HUES6 (cell line): ENCODE measurements around the gene REV3L.
"Not testable (repeated sequence)": the region's sequence is repeated elsewhere in the genome, so short reads cannot be mapped to it uniquely, and the experiment has no call there.

ENCODE experiments used
- H3K27ac ChIP-seq: 2 replicates; pipeline ENCODE4 v1.7.0; 2013; ENCODE audit warnings: low read depth, mild to moderate bottlenecking, low read length, inconsistent platforms
- H3K27me3 ChIP-seq: 2 replicates; pipeline ENCODE4 v1.6.1; 2013; ENCODE audit warnings: low read length; ENCODE audit not compliant: control insufficient read depth, insufficient read depth
- H3K36me3 ChIP-seq: 2 replicates; pipeline ENCODE4 v1.6.1; 2013; ENCODE audit warnings: low read length; ENCODE audit not compliant: control insufficient read depth, insufficient read depth
- H3K4me1 ChIP-seq: 2 replicates; pipeline ENCODE4 v1.6.1; 2013; ENCODE audit warnings: low read length; ENCODE audit not compliant: control insufficient read depth, insufficient read depth
- H3K4me3 ChIP-seq: 2 replicates; pipeline ENCODE4 v1.5.1; 2013; ENCODE audit warnings: low read depth, low read length
- H3K9ac ChIP-seq: one replicate; pipeline ENCODE4 v1.6.1; 2013; ENCODE audit warnings: mild to moderate bottlenecking, low read length
- H3K9me3 ChIP-seq: 2 replicates; pipeline ENCODE4 v1.6.1; 2013; ENCODE audit warnings: low read depth, low read length; ENCODE audit not compliant: control insufficient read depth, insufficient read depth

The REV3L gene

DNA sequence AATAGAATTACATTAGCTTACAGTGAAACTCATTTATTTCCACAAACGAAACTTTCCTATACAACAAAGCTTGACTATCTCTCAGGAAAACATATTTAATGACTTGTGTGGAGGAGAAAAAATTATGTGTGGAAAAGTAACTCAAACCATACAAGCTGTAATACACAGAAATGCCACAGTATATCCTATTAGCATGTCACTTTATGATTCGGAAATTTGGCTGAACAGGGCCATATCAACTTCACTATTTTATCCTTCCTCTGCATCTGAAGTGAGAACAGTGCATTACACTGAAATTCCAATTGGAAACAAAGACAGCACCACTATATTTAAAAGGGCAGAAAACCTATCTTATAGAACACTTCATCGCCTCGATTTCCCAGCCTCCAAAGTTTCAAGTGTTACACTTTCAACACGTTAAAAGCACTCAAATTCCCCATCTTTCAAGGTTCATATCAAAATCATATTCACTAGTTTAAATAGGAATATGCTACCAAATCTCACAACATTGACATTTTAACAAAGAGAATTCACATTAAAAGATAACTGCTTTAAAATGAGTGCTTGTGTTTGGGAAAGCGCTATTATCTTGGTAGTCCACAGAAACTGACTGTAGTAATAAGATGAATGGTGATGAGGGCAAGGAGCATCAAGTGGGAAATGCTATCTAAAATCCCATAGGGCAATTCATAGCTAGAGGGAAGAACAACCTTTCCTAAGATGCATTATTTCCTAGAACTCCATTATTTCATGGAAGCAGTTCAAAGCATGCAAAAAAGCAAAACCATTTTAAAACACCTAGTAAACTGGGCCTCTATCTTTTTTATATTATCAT, 1.8 kb downstream of the REV3L start:
- peaks cover 55% of the 10 kb centered on the region for H3K27me3 ChIP-seq
- peaks cover 36% of the 10 kb centered on the region for H3K4me1 ChIP-seq
- peaks cover under 1% of the 10 kb centered on the region; the same call in 1 of the 2 replicates for H3K9me3 ChIP-seq

DNA sequence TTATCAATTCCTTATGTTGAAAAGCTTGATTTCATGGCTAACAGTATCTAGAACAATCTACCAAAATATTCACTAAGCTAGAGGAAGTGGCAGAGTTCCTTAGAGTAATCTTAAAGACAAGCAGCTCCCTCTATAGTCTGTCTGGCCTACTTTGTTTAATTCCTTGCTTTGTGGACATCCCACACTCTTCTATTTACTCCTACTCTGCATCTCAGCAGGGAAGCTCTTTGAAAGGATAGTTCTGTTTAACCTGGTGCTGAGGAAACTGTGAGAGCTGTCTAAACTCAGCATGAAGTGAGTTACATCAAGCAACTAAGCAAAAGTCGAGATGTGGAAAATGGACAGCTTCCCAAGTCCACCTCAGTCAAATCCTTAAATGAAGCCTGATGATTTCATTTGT, 4.3 kb downstream of the REV3L start:
- Histone ChIP-seq H3K4me3 (no peak overlapping the region), H3K27me3 (peaks cover 60% of the 10 kb centered on the region), H3K4me1 (peaks cover 28% of the 10 kb centered on the region), H3K36me3 (no peaks in the 10 kb centered on the region), H3K9me3 (no peaks in the 10 kb centered on the region), H3K27ac (no peak overlapping the region), H3K9ac (no peak overlapping the region)

More for the DNA sequence above, 1.8 kb downstream of the REV3L start:
- no peak overlapping the region for H3K27ac ChIP-seq
- H3K36me3 ChIP-seq: 0 out of 2 replicates have a peak, but pooled peaks cover 1% of the 10 kb centered on the region
- H3K4me3 ChIP-seq: peak overlapping the region; percentile 94
- peak overlapping the region; percentile 99 for H3K9ac ChIP-seq

- no peak overlapping the region for H3K27ac ChIP-seq
- H3K27me3 ChIP-seq: peaks cover 60% of the 10 kb centered on the region
Observed at GRCh38 chr6:111478064-111478476, 4.9 kb downstream of the REV3L start.

GRCh38 chr6:111477481-111477938, 5.5 kb downstream of the REV3L start:
- H3K9me3 ChIP-seq: no peaks in the 10 kb centered on the region
- H3K27ac ChIP-seq: no peak overlapping the region
- no peak overlapping the region for H3K9ac ChIP-seq
- no peaks in the 10 kb centered on the region for H3K36me3 ChIP-seq
- peaks cover 60% of the 10 kb centered on the region for H3K27me3 ChIP-seq
- no peak overlapping the region for H3K4me3 ChIP-seq
- H3K4me1 ChIP-seq: peaks cover 28% of the 10 kb centered on the region

More at GRCh38 chr6:111478064-111478476, 4.9 kb downstream of the REV3L start:
- H3K9ac ChIP-seq: no peak overlapping the region
- H3K4me3 ChIP-seq: no peak overlapping the region
- H3K4me1 ChIP-seq: peaks cover 28% of the 10 kb centered on the region
- H3K36me3 ChIP-seq: no peaks in the 10 kb centered on the region
- H3K9me3 ChIP-seq: no peaks in the 10 kb centered on the region

DNA sequence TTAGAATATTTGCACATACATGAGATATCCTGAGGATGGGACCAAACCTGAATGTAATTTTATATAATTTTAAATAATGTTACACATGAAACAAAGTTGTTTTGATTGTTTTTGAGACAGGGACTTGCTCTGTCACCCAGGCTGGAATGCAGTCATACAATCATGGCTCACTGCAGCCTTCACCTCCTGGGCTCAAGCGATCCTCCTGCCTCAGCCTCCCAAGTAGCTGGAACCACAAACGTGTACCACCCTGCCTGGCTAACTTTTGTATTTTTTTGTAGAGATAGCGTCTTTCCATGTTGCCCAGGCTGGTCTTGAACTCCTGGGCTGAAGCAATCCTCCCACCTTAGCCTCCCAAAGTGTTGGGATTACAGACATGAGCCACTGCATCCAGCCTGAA, 7.0 kb downstream of the REV3L start:
- Histone ChIP-seq H3K27me3 (peaks cover 48% of the 10 kb centered on the region), H3K4me1 (peaks cover 20% of the 10 kb centered on the region)
- H3K27ac ChIP-seq, H3K36me3 ChIP-seq, H3K4me3 ChIP-seq, H3K9me3 ChIP-seq, H3K9ac ChIP-seq: not testable (repeated sequence)

DNA sequence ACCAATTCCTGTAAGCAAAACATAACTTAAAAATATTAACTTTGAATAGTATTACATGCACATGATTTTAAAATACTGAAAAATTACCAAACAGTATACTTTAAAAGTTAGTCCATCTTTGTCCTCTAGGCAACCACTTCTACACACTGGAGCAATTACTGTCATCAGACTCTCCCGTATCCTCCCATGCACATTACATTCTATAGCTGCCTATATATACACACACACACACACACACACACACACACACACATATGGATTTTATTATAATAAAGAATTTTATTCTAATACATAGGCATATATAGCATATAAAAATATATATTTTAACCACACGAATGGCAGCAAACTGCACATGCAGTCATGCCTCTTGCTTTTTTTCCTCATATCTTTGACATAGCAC, 8.2 kb downstream of the REV3L start:
- peaks cover 18% of the 10 kb centered on the region for H3K4me1 ChIP-seq
- no peak overlapping the region for H3K4me3 ChIP-seq
- H3K9ac ChIP-seq: no peak overlapping the region
- H3K9me3 ChIP-seq: no peaks in the 10 kb centered on the region
- H3K27me3 ChIP-seq: peaks cover 35% of the 10 kb centered on the region
- H3K27ac ChIP-seq: no peak overlapping the region
- H3K36me3 ChIP-seq: no peaks in the 10 kb centered on the region

- Histone ChIP-seq H3K27me3 (peaks cover 28% of the 10 kb centered on the region), H3K4me1 (peaks cover 19% of the 10 kb centered on the region), H3K36me3 (no peaks in the 10 kb centered on the region), H3K27ac (no peak overlapping the region), H3K9me3 (no peaks in the 10 kb centered on the region), H3K9ac (no peak overlapping the region), H3K4me3 (no peak overlapping the region)
Observed at GRCh38 chr6:111474106-111474505, 8.9 kb downstream of the REV3L start.

DNA sequence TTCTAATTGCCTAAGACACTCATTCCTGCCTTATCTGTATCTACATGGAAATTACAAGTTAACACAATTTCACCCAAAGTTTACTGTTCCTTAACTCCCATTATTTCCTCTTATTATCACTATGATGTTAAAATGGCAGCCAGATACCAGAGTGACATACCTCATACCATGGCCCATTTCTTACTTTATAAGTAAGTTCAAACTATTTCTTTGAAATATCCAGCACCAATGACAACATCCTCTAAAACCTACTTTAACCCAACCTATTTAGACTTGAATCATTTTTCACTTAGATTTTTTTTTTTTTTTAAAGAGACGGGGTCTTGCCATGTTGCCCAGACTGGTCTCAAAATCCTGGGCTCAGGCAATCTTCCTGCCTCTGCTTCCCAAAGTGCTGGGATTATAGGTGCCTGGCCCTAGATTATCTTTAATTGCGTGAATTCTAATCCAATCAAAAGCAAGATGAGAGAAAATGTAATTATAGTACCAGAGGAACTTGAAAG, 10.0 kb downstream of the REV3L start:
- H3K36me3 ChIP-seq: no peaks in the 10 kb centered on the region
- H3K4me1 ChIP-seq: peaks cover 15% of the 10 kb centered on the region
- H3K27ac ChIP-seq: no peak overlapping the region
- H3K4me3 ChIP-seq: no peak overlapping the region
- no peak overlapping the region for H3K9ac ChIP-seq
- no peaks in the 10 kb centered on the region for H3K9me3 ChIP-seq
- peaks cover 22% of the 10 kb centered on the region for H3K27me3 ChIP-seq

DNA sequence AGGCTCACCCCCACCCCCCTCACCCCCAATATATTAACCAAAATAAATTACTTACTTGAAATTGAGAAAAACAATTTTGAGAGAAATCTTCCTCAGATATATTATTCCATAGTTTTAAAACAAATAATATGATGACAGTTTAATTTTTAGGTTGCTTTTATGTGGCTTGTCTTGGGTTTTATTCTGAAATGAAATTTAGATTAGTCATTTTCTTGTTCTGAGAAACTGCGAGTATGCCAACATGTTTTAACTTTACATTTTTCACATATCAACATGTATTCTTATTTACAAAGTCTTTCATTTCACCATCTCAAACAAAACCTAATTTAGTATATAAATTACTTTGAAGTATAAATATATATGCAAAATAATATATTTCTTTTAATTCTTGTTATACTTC, 11.1 kb downstream of the REV3L start:
- Histone ChIP-seq H3K9me3 (no peaks in the 10 kb centered on the region), H3K27me3 (peaks cover 12% of the 10 kb centered on the region), H3K36me3 (no peaks in the 10 kb centered on the region), H3K4me3 (no peak overlapping the region), H3K4me1 (peaks cover 5% of the 10 kb centered on the region), H3K27ac (no peak overlapping the region), H3K9ac (no peak overlapping the region)

DNA sequence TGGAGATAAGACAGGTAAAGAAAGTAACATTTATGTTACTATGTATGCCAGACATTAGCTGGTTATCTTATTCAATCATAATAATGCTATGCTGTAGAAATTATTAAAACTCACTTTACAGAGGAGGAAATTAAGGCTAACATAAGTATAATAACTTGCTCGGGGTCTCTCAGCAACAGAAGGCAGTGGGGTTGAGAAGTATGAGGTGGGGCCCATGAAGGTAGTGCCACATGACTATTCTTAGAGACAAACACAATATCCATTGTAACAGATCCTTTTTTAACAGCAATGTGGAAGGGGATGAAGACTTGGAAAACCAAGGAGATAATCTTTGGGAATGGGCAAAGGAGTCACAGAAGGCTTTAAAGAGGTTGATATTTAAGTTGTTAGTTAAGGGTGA, 11.5 kb downstream of the REV3L start:
- Histone ChIP-seq H3K27me3 (peaks cover 8% of the 10 kb centered on the region; the same call in 1 of the 2 replicates), H3K9me3 (no peaks in the 10 kb centered on the region), H3K36me3 (no peaks in the 10 kb centered on the region), H3K4me3 (no peak overlapping the region), H3K4me1 (peaks cover 5% of the 10 kb centered on the region), H3K27ac (no peak overlapping the region), H3K9ac (no peak overlapping the region)

DNA sequence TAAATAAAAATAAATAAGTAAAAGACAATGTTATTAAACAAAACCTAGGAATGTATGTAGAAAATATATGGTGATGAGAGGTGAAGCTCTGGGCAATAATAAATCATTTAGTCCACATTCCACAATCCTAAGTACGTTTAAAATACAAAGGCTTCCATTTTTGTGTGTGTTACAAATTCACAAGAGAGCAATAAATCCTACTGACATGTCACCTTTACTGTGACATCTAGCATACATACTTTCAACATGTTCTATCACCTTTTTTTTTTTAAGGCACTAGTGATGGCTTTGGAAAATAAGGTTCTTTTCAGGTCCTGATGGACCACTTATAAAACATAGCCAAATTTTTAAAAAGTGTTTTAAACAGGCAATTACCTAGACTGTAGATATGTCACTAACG, 12.0 kb downstream of the REV3L start:
- Histone ChIP-seq H3K27me3 (peaks cover 2% of the 10 kb centered on the region; the same call in 1 of the 2 replicates), H3K27ac (no peak overlapping the region), H3K4me3 (no peak overlapping the region), H3K9ac (no peak overlapping the region), H3K4me1 (peaks cover 5% of the 10 kb centered on the region), H3K9me3 (no peaks in the 10 kb centered on the region), H3K36me3 (no peaks in the 10 kb centered on the region)
